Right atrium auricular region (tissue), 2 donors: ENCODE measurements around the gene BAG3. TPM values are rescaled to one million over a fixed set of nuclear protein-coding genes. Genes with fewer than 3 reads are reported as not detected.
"Not testable (repeated sequence)": the region's sequence is repeated elsewhere in the genome, so short reads cannot be mapped to it uniquely, and the experiment has no call there.

Source experiments
- DNase-seq: peaks from one replicate; pipeline ENCODE4 v3.0.0-alpha.2; 2019; ENCODE audit warnings: low spot score
- H3K27ac ChIP-seq, 2 donors: fragments of 200-600 bp; sonication (generic); 1 replicate in 1 of 2; 2 replicates in 1 of 2; pipeline ENCODE4 v1.5.1; 2016 to 2019
- H3K27me3 ChIP-seq, 2 donors: fragments of 200-600 bp; sonication (generic); one replicate each; pipeline versions ENCODE4 v1.5.1 to v1.6.0; 2017 to 2019
- H3K36me3 ChIP-seq: fragments of 200-600 bp; sonication (generic); one replicate; pipeline ENCODE4 v1.5.1; 2016
- H3K4me1 ChIP-seq, 2 donors: fragments of 200-600 bp; sonication (generic); one replicate each; pipeline versions ENCODE4 v1.5.1 to v1.6.0; 2017 to 2019
- H3K4me3 ChIP-seq, 2 donors: fragments of 200-600 bp; sonication (generic); 1 replicate in 1 of 2; 2 replicates in 1 of 2; pipeline ENCODE4 v1.5.1; 2017 to 2019; ENCODE audit warnings: mild to moderate bottlenecking in 1 of 2, moderate library complexity in 1 of 2
- H3K9me3 ChIP-seq, 2 donors: fragments of 200-600 bp; sonication (generic); one replicate each; pipeline ENCODE4 v1.5.1; 2019
- CTCF ChIP-seq, 2 donors: fragments of 200-600 bp; sonication (generic); IDR thresholded peaks; one replicate each; pipeline ENCODE4 v1.5.1; 2019; ENCODE audit warnings: antibody characterized with exemption in 2 of 2
- total RNA-seq, 2 donors: library from RNA; depleted of rRNA; stranded (reverse); fragments of >200 nt; gene quantifications; one replicate each; pipeline ENCODE4 v1.1.0, GENCODE V29; 2016

The BAG3 gene
- total RNA-seq, 2 donors from 2014 or later = 126 to 152 TPM

- Histone ChIP-seq H3K27ac (peak overlapping the region; percentile 99), H3K4me3 (no peak overlapping the region), H3K36me3 (peaks cover 5% of the 10 kb centered on the region), H3K27me3 (no peaks in the 10 kb centered on the region), H3K9me3 (no peaks in the 10 kb centered on the region), H3K4me1 (peaks cover 0 to 92% of the 10 kb centered on the region in 2 donors)
- TF ChIP-seq CTCF (IDR thresholded peaks at IDR 0.05) = no peak
- DNase-seq = no peak
Observed at GRCh38 chr10:119657725-119658124, 6.5 kb downstream of the BAG3 start.

- Histone ChIP-seq H3K36me3 (peaks cover 5% of the 10 kb centered on the region), H3K27me3 (no peaks in the 10 kb centered on the region), H3K4me3 (no peak overlapping the region), H3K4me1 (peaks cover 0 to 92% of the 10 kb centered on the region in 2 donors), H3K27ac (peak overlapping the region; percentile 99), H3K9me3 (no peaks in the 10 kb centered on the region)
- no peak for TF ChIP-seq CTCF (IDR thresholded peaks at IDR 0.05)
- peak; percentile 91 for DNase-seq
Observed at GRCh38 chr10:119658274-119658673, 7.1 kb downstream of the BAG3 start.

DNA sequence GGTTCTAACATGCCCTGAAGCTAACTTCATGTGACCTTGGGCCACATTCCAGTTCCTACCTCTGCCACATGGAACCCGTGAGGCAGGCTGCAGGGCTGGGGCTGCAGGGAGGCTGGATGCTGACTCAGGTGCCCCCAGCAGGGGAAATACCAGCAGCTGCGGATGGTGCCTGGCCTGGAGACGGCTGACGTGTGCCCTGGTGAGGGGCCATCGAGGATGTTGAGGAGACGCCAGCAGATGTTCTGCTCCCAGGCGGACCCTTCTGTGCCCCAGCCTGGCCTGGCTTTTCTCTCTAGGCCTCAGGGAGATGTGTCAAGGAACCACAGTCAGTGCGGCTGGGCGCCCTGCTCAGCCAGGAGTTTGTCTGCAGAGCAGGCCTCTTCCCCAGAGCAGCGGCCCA is 8.8 kb downstream of the BAG3 start:
- Histone ChIP-seq H3K27me3 (no peaks in the 10 kb centered on the region), H3K36me3 (peaks cover 5% of the 10 kb centered on the region), H3K27ac (peak overlapping the region; percentile 99), H3K9me3 (no peaks in the 10 kb centered on the region), H3K4me3 (no peak overlapping the region), H3K4me1 (peaks cover 0 to 92% of the 10 kb centered on the region in 2 donors)
- no peak for DNase-seq
- no peak for TF ChIP-seq CTCF (IDR thresholded peaks at IDR 0.05)

DNA sequence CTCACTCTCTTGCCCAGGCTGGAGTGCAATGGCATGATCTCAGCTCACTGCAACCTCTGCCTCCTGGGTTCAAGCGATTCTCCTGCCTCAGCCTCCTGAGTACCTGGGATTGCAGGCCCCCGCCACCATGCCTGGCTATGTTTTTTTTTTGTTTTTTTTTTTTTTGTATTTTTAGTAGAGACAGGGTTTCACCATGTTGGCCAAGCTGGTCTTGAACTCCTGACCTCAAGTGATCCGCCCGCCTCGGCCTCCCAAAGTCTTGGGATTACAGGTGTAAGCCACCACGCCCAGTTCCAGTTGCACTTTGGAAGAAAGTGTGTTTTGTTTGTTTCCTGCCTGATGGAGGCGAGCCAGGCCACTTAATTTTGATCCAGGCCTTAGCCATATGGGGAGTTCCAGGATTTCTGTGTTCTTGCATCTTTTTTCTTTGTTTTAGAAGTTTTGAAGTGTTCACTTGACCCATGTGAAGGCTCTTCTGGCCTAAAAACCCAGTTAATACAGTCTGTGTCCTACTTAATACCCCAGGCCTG is 11.0 kb downstream of the BAG3 start:
- Histone ChIP-seq H3K4me1 (peaks cover 0 to 89% of the 10 kb centered on the region in 2 donors), H3K27ac (peak overlapping the region; percentile 87 to 99)
- H3K36me3 ChIP-seq, H3K9me3 ChIP-seq, DNase-seq, H3K27me3 ChIP-seq, H3K4me3 ChIP-seq: not testable (repeated sequence)

GRCh38 chr10:119663866-119664698 is 12.9 kb downstream of the BAG3 start:
- H3K4me1 ChIP-seq = peaks cover 0 to 89% of the 10 kb centered on the region in 2 donors
- H3K27ac ChIP-seq = peak overlapping the region; percentile 67 to 87
- H3K4me3 ChIP-seq = peak overlapping the region in 1 of 2 donors; percentile 10
- no peaks in the 10 kb centered on the region for H3K9me3 ChIP-seq
- no peaks in the 10 kb centered on the region for H3K27me3 ChIP-seq
- no peak for TF ChIP-seq CTCF (IDR thresholded peaks at IDR 0.05)
- no peak for DNase-seq
- H3K36me3 ChIP-seq = peaks cover 4% of the 10 kb centered on the region

DNA sequence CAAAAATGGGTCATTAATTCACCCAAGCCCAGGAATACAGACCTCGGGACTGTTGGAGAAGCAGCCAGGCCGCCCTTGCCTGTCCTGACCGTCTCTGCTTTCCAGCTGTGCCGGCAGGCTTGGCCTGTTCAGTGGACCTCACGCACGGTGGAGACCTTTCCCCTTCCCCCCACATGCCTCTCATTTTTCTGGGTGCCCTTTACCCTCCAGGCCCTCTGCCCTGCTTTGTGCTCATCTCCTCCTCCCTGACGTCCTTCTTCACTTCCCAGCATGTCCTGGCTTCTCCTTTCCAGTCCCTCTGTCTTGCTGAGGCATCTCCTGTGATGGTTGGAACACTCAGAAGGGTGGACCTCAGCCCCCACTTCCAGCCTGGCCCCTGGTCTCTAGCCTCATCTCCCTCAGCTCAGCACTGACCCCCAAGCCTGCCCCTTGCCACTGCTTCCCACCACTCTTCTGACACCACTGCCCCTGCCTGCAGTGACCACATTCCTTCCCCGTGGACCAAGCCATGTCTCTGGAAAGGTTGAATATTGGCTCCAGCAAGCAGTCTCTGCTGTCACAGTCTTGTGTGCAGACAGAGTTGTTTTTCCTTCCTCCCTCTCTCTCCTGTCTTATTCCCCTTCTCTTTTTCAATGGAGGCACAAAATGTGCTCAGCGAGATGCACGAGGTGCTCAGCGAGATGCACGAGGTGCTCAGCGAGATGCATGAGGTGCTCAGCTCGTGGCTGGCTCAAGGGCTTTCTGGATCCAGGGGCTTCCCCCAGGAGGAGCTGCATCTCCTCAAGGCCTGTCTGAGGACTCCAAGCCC is 14.9 kb downstream of the BAG3 start:
- DNase-seq = no peak
- Histone ChIP-seq H3K27ac (peak overlapping the region; percentile 82 to 87), H3K4me3 (no peak overlapping the region), H3K36me3 (peaks cover 18% of the 10 kb centered on the region), H3K27me3 (no peaks in the 10 kb centered on the region), H3K9me3 (no peaks in the 10 kb centered on the region), H3K4me1 (peaks cover 0 to 89% of the 10 kb centered on the region in 2 donors)
- no peak for TF ChIP-seq CTCF (IDR thresholded peaks at IDR 0.05)
